D721Med (cell line): ENCODE measurements around the gene SERPINB10.

Experiments used
- DNase-seq: peaks from one replicate; pipeline ENCODE4 v3.0.0; 2011; ENCODE audit warnings: low spot score; ENCODE audit not compliant: insufficient read length
- FAIRE-seq: peaks from 2 replicates; lab custom pipeline; 2011; peaks lifted over from hg19 to GRCh38; lab: Jason Lieb, UNC
- CTCF ChIP-seq: IDR thresholded peaks from 2 replicates; pipeline ENCODE4 v1.5.1; 2012; ENCODE audit warnings: mild to moderate bottlenecking, control low read depth; ENCODE audit not compliant: insufficient read depth; ENCODE audit errors: missing control alignments

Gene SERPINB10

GRCh38 chr18:63904694-63905093 lies 3.1 kb upstream of the SERPINB10 start:
- FAIRE-seq (peak; percentile 77), DNase-seq (no peak)
- TF ChIP-seq CTCF, result no peak

- no peak for TF ChIP-seq CTCF
- DNase-seq (no peak), FAIRE-seq (peak; percentile 90)
These were observed 2.4 kb upstream of the SERPINB10 start for GRCh38 chr18:63905361-63905760.

- TF ChIP-seq CTCF, result no peak
- DNase-seq, result no peak
- no peak for FAIRE-seq
These were observed 1.7 kb upstream of the SERPINB10 start for GRCh38 chr18:63906056-63906455.

- FAIRE-seq (peak; percentile 94), DNase-seq (no peak)
- no peak for TF ChIP-seq CTCF
These were observed 1.1 kb downstream of the SERPINB10 start for GRCh38 chr18:63908858-63909257.

- TF ChIP-seq CTCF, result no peak
- FAIRE-seq (no peak), DNase-seq (no peak)
These were observed 2.1 kb downstream of the SERPINB10 start for GRCh38 chr18:63909870-63910269.

- FAIRE-seq, result peak; percentile 98
- no peak for DNase-seq
- no peak for TF ChIP-seq CTCF
These were observed 10.1 kb downstream of the SERPINB10 start for GRCh38 chr18:63917817-63918216.

- no peak for TF ChIP-seq CTCF
- no peak for FAIRE-seq
- DNase-seq, result no peak
These were observed 14.3 kb downstream of the SERPINB10 start for GRCh38 chr18:63922049-63922448.
